ENCODE measurements around the gene GTF3C2. TPM values are rescaled to one million over a fixed set of nuclear protein-coding genes. Genes with fewer than 3 reads are reported as not detected.

The GTF3C2 gene
- total and polyA plus RNA-seq, 9 of the 15 experiments (the other 6 are each of a cell fraction or from before 2014, with no cell fraction given), result 35.5 to 96.8 (median 53.0) TPM

- 0 out of 2 replicates have a peak, but pooled peaks have one; percentile 12 for TF ChIP-seq TCF3 (CRISPR knock-in tag; IDR thresholded peaks at IDR 0.05)
- 0 out of 2 replicates have a peak, but pooled peaks have one; percentile 28 for TF ChIP-seq NFATC3 (IDR thresholded peaks at IDR 0.05)
- TF ChIP-seq MNT (conservative IDR thresholded peaks at IDR 0.05), result peak; percentile 98 to 99
- TF ChIP-seq KLF16 (IDR thresholded peaks at IDR 0.05), result 0 out of 2 replicates have a peak, but pooled peaks have one; percentile 3
- no peak for TF ChIP-seq SIRT6 (IDR thresholded peaks at IDR 0.05; ENCODE audit: low read depth, low read length)
- TF ChIP-seq MTA2 (IDR thresholded peaks at IDR 0.05; ENCODE audit: low read depth), result no peak
- TF ChIP-seq ZNF512 (tag; IDR thresholded peaks at IDR 0.05), result no peak
- peak; percentile 11 for TF ChIP-seq TBP (optimal IDR thresholded peaks at IDR 0.05; ENCODE audit: low read depth, low read length)
- peak in 1 of 2 experiments; percentile 95; a peak in 1 of 4 replicates for TF ChIP-seq NONO (IDR thresholded peaks at IDR 0.05; ENCODE audit: low read depth in 2 of 2, low read length in 1 of 2)
- TF ChIP-seq ELF1 (tag; IDR thresholded peaks at IDR 0.05), result peak; percentile 91
- no peak for TF ChIP-seq PHTF2 (CRISPR knock-in tag; IDR thresholded peaks at IDR 0.05)
- TF ChIP-seq ZNF518B (CRISPR knock-in tag; IDR thresholded peaks at IDR 0.05), result no peak
- peak; percentile 97 for TF ChIP-seq HDAC3 (IDR thresholded peaks at IDR 0.05; ENCODE audit: borderline replicate concordance, partially characterized antibody)
- peak; percentile 92 for TF ChIP-seq PHF20 (IDR thresholded peaks at IDR 0.05; ENCODE audit: partially characterized antibody)
- peak; percentile 88 for TF ChIP-seq POLR2A (conservative IDR thresholded peaks at IDR 0.05)
- peak; percentile 40 for TF ChIP-seq MBD2 (IDR thresholded peaks at IDR 0.05; ENCODE audit: borderline replicate concordance, low read depth)
- peak; percentile 92 for TF ChIP-seq GABPA (tag; conservative IDR thresholded peaks at IDR 0.05; ENCODE audit: low read depth)
- peak; percentile 87 for TF ChIP-seq VEZF1 (CRISPR knock-in tag; IDR thresholded peaks at IDR 0.05)
Observed at GRCh38 chr2:27356382-27357181, at the start of gene GTF3C2 (continued).
